CD4-positive, alpha-beta T cell treated with Interleukin-4 for 1 hour (primary cell): ENCODE data around the gene LDLRAD4.

Source experiments
- DNase-seq, 2 donors: peaks; one replicate each; pipeline ENCODE4 v3.0.0-alpha.2; 2020 to 2022

LDLRAD4 gene

DNA sequence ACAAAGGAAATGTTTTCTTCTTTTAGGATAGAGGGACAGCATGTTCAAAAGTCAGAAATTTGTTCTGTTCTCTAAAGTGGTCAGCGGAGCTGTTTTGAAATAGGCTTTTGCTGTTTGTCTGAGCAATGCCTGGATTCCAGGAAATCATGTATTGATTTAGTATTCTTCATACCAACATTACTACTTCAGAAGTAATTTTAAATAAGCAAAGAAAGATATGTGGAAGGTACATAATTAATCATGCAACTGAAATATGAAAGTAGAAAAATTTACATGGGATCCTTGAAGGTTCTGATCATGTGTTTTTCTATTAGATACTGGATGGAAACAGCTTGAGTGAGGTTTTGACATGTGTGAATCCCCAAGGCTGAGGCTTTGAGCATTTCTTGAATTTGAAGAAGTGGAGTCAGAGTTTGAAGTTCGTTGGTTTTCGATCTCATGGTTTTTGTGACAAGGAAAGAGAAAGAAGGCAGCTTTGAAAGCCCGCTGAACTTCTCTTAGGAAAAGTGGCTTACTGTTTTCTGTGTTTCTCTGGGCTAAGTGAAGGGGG, 220.0 kb downstream of the LDLRAD4 start:
- DNase-seq = no peak

DNA sequence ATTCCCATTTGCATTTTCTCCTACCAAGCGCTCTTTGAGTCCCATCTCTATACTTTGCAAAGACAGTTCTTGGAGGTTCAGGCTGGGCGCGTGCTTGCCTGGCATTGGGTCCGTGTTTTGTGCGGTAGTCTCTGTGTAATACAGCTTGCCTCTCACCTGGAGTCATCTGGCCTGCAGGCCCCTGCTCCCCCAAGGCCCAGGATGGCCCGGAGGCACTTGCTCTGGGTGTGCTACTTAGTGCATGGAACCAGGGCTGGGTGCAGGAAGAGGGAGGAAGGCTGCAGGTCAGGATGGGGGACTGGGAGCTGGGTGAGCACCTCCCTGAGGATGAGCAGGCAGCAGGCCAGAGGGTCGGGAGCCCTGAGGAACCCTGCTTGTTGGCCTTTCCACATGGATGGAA, 220.9 kb downstream of the LDLRAD4 start:
- no peak for DNase-seq

DNA sequence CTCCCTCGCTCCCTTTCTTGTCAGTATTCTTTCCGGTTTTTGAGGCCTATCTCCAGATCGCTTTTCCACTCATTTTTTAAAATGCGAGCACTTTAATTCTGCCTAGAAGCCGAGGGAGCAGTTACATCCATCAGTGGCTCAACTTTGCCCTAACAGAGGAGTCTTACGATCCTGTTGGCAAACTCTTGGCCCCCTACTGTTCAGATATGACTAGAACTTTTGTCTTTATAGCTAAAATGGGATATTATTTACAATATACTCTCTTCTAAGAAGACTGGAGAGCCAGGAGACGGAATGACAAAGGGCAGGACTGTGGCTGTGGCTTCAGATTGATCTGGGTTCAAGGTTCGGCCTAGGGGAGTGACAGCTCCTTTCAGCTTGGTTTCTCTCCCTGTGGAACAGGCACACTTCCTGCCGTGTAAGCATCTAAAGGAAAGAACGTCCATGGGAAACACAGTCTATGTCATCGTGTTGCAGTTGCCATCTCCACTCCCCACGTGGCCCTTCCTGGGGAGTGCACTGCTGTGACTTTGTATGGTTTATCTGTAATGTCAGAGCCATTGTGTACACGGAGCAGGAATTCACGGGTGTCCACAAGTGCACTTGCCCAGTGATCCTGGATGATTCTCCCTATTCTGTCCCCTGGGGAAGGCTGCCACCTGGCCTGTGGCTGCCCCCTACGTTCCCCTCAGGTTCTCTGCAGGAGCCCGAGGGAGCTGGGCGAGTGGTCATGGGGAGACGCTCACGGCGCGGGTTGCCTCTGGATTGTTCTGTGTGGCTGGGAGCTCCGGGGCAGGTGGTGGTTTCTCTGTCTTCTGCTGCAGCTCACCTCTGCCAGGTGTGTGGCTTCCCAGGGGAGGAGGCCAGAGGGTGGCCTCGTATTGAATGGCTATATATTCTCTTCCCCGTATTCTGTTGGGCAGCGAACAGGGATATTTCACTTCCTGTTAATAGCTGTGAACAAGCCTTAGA, 222.0 kb downstream of the LDLRAD4 start:
- DNase-seq = no peak

DNA sequence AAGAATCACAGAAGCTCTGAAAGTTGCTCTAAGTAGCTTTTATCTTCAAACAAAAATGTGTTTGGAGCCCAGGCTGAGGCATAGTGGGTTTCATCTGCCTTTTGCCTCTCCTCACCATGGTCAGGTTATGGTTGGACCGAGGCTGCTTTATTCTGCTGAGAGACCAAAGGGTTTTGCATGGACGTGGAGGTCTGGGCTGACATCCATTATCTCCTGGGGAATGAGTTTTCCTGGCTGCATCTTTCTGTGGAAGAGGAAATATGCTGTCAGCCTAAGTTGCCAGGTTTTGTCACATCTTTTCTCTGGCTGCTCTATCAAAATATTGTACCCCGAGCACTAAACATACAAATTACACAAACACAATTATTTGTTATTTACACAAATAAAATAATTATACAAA, 223.2 kb downstream of the LDLRAD4 start:
- DNase-seq = no peak

DNA sequence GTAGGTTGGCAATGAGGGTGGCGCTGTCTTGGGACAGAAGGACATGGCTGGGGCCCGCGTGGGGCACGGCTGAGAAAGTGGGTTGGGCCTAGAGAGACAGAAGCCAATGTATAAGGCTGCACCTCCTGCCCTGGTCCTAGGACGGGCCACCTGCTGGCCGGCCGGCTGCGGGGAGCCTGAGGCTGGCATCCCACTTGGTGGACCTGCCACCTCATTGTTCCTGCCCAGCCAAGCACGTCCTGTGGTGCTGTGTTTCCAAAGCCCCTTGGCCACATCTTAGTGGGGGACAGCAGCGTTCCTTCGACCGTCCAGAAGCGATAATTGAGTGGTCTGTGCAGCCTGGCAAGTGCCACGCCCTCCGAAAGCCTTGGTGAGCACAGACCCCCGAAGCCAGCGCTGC, 223.9 kb downstream of the LDLRAD4 start:
- no peak for DNase-seq

DNA sequence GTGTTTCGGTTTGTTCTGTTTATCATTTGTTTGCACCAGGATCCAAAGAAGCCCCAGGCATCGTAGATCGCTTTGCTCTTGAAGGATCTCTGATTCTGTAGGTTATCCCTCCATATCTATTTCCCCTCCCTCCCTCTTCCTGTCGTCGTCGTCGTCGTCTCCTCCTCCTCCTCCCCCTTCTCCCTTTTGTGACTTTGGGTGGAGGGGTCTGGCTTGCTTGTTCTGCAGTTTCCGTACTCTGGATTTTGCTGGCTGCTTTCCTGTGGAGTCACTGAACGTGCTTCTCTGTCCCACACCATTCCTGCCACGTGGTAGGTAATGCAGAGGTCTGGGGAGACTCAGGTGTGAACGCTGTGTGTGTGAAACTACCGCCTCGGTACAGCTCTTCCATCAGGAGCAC, 225.0 kb downstream of the LDLRAD4 start:
- no peak for DNase-seq

DNA sequence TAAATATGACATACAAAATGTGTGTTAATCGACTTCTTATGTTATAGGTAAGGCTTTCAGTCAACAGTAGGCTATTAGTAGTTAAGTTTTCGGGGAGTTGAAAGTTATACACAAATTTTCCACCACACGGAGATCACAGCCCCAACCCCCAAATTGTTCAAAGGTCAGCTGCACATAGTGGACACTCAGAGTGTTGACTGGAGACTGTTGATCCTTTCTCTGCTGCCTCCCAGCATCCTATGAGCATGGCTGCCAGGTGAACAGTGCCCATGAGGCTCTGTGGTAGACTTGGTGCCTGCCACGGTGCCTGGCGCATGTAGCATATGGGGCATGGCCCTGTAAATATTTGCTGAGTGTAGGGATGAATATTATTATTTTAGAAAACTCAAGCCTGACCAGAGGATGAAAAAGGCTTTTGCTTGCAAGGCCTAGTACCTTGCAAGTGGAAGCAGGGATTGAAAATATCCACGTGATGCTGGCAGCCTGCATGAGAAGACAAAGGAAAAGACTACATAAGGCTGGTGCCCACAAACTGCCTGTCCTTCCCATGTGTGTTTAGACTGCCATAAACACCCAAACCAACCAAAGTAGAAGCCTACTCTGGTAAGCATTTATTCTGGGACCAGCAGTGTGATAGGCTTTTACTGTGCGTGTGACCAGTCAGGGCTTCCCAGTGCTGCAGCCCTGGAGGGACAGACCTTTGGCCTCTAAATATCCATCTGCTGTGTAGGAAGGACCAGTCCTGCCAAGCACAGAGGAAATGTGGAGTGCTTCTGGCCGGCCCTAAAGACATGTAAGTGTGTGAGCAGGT, 226.1 kb downstream of the LDLRAD4 start:
- no peak for DNase-seq

DNA sequence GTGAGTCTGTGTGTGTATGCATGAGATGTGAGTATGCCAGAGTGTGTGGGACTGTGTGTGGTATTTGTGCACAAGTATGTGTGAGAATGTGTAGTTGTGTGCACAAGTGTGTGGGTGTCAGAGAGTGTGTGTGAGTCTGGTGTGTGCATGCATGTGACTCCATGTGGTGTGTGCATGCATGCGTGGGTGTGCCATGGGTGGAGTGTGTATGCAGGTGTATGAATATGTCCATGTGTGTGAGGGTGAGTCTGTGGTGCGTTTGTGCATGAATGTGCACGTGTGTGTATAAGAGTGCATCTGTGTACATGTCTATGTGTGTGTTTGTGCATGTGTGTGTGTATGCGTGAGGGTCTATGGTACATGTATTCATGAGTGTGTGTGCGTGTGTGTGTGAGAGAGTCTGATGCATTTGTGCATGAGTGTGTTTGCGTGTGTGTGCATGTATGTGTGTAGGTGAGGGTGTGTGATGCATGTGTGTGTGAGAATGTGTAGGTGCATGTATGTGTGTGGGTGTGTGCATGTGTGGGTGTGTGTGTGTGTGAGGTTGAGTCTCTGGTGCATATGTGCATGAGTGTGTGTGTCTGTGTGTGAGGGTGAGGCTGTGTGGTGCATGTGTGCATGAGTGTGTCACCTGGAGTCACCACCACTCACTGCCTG, 226.8 kb downstream of the LDLRAD4 start:
- no peak for DNase-seq

DNA sequence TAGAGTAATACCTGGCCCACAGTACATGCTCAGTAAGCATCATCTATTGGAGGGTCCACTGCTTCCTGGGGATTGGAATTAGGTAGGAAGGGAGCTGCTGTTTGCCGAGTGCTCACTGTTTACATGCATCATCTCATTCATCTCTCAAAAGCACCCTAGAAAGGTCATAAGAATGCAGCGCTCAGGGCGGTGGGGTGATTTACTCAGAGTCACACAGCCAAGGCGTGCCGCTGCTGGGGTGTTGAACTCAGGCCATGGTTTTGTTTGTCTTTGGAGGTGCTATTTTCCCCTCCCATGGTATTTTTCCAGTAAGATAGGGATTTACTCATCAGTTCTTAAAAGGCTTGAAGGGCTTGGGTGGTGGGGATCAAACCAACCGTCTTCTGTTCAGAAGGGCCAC, 227.5 kb downstream of the LDLRAD4 start:
- DNase-seq = no peak

DNA sequence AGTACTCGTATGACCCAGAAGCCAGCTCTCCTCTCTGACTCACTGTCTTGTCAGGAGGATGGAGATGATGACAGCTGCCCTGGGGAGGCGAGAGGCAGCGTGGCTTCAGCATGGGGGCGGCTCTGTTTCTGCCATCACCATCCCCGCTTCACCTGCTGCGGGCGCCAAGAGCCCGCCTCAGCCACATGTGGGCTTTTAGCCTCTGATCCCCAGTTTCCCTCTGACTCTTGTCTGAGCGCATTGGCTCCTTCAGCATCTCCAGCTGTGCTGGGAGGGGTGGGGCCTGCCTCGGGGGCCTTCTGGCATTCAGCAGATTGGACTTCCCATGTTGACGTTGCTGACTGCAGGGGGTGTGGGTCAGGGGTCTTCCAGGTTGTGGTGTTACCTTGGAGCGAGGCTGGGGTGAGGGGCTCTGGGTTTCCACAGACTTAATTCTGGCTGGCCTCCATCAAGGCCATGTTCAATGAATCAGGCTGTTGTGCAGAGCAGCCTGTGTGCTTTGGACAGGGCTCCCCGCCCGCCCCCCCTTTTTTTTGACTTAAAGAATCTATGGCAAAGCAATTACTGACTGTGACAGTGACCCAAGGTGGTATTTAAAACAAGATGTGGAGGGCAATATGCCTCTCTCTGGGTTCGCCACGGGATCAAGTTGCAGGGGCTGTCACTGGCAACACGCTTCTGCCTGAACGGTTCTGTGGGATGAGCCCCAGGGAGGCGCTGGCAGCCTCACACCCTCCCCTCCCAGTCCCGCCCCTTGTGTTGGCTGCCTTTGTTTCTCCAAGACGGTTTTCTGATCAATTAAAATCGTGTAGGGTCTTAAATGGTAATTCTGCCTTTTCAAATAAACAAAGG, 228.3 kb downstream of the LDLRAD4 start:
- DNase-seq = no peak

DNA sequence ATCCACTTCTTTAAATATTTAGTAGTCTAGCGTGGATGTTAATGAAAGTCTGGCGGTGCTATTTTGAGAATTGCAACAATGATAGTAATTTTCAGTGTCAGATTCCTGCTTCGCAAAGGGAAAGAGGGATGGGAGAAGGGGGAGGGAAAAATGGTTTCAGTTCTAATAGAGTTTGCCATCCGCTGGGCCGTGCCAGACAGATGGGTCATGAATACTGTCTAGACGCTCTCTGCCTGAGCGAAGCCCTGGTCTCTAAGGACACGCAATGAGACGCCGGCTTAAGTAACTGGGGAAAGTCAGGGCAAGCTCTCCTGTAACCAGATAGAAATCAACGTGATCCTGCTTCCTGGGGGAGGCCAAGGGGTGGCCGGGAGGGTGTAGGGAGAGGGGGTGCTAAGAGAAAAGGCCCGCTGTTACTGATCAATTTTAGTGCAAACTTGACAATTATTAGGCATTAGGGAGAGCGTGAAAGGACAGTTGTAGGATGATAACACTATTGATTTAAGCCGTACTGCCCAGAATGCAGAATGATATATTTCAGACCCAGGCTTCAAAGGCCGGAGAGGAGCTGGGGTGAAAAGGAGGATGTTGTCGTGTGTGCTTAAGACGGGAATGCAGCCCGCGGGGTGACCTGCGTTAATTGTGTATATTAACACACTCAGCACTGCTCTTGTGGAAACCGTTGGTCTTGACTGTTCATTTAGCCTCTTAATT, 229.2 kb downstream of the LDLRAD4 start:
- DNase-seq = no peak

DNA sequence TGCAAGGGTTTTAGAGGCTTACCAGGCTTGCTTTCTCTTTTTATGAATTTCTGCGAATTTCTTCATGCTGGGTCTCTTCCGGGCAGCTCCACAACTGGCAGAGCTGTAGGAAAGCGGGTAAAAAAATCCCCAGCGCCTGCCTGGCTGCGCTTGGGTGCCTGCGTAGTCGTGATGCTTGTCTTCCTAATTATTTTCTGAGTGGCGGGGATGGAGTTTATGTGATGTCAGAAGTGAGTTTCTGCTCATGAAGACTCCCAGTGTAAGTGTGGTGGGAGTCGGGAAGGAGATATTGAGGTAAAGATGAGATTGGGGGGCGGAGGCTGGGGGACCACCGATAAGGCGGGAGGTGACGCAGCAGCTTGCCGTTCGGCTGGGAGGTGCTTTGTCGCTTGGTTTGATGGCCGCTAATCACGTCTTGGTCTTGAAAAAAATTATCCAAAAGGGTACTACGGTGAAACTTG, 229.8 kb downstream of the LDLRAD4 start:
- no peak for DNase-seq

DNA sequence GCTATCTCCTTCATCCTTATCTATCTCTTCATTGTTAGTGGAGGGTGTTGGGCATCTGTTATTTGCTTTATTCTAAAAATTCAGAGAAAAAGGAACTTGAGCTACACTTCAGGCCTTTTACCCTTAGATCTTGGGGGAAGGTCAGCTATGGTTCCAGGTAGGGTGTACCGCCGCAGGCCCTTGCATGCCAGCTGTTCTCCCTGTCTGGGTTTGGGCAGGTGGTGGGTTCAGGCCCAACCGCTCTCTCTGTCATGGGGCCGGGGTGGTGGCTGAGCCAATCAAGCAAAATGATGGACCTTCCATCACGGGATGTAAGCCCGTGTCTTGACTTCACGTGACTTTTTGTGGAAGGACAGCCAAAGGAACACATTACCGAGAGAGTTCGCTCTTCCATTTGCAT, 231.1 kb downstream of the LDLRAD4 start:
- DNase-seq = no peak

DNA sequence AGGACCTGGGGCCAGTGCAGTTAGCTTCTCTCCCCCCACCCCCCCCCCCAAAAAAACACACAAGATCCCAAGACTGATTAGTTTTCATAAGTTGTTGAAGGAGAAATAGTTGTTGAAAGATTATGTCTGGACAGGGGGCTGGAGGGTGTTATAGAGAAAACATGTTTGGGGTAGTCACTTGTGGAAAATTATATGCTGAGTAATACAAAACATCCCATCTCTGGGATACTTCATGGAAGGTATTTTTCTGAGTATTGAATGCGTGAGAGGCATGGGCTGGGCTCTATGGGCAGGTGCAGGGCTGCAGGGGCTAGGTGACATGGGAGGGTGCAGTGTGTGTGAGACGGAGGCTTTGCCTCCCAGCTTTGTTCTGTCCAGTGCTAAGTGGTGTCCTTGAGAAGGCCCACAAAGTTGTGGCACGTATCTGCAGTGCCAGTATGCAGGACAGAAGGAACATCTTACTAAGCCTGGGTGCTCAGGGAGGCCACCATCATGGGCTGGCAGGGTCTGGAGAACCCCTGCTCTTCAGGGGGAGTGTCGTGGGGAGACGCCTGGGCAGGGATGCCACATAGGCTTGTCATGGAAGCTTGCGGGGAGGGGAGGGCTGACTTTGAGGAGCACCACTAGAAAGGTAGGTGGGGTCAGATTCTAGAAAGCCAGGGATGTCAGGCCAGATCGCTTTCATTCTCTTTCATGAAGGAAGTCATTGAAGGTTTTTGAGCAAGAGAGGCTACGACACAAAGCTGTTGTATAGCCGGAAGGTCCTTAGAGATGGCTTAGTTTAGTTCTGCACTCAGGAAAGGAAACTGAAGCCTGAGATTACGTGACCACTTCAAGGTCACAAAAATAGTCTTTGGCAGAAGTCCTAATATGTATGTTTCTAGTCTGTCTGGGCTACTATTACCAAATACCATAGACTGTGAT, 232.0 kb downstream of the LDLRAD4 start:
- no peak for DNase-seq

DNA sequence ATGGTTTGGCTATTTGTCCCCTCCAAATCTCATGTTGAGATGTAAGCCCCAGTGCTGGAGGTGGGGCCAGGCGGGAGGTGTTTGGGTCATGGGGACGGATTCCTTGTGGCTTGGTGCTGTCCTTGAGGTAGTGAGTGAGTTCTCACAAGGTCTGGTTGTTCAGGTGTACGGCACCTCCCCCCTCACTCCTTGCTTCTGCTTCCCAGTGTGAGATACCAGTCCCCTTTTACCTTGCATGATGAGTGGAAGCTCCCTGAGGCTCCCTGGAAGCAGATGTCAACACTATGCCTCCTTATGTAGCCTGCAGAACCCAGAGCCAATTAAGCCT, 232.6 kb downstream of the LDLRAD4 start:
- no peak for DNase-seq

DNA sequence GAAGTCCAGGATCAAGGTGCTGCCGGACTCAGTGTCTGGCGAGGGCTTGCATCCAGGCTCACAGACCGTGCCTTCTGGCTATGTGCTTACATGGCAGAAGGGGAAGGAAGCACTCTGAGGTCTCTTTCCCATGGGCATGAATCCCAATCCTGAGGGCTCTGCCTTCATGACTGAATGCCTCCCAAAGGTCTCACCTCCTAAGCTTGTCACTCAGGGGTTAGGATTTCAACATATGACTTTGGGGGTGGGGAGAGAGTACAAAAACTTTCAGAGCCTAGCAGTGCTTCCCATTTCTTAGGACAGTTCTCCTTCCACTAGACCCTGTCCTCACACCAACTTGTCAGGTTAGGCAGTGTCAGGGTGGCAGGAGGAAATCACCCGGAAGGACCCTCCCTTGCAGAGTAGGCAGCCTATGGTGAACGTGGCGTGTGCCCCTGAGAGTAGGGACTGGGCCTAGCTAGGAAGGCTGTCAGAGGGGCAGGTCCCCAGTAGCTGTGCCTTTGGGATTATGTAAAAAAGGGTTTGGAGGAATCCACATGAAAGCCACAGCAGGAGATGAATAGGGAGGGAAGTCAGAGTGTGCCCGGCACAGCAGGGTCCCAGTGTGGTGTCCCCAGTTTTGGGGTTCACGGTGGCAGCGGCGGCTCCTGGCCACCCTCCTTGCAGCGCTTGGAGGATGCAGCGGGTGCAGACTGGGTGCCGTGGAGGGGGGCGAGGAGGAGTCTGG, 233.3 kb downstream of the LDLRAD4 start:
- no peak for DNase-seq

DNA sequence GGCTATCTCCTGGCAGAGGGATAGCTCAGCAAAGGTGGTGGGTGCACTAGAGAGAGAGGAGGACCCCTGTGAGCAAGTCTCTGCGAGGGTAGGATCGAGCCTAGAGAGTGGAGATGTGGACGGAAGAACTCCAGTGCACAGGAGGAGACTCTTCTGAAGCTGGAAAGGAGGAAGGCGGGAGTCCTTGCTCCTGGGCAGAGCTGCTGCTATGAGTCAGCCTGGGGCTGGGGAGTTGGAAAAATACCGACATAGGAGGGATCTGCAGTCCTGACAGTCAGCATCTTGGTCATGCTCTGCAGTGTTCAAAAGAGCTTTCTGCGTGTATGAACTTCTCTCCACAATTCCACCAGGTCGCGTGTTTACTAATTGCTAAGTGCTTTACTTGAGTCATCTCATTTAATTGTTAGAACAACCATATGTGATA, 233.8 kb downstream of the LDLRAD4 start:
- DNase-seq = no peak

DNA sequence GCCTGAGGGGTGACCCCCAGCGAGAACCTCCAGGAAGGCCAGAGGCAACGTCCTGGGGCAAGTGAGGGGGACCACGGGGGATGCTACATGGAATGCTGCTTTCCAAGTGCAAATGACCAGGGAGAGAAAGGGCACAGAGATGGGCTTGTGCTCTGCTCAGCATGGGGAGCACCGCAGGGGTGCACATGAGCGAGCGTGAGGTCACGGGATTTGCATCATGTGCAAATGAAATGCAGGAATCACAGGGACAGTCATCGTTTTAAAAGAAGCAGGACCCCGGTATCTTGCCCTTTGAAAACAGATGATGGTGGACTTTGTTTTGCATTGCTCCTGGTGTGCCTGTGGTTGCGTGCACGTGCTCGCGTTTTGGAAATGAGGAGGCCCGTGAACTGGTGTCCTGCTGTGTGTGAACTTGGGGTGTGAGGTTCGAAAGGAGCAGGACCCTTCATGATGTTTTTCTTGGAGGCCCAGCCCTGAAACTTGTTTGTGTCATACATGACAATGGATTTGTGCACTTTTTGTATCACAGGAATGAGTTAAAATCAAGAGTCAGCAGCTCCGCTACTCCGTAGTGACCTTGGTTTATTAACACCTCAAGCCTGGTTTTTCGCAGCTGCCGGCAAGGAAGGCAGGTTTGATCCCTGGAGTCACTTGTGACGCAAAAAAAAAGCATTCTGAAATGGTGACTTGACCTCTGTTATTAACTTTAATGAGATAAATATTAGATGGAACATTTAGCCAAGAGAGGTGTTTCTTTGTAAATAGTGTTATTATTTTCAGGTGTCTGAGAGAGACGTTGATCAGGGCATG, 234.5 kb downstream of the LDLRAD4 start:
- no peak for DNase-seq

DNA sequence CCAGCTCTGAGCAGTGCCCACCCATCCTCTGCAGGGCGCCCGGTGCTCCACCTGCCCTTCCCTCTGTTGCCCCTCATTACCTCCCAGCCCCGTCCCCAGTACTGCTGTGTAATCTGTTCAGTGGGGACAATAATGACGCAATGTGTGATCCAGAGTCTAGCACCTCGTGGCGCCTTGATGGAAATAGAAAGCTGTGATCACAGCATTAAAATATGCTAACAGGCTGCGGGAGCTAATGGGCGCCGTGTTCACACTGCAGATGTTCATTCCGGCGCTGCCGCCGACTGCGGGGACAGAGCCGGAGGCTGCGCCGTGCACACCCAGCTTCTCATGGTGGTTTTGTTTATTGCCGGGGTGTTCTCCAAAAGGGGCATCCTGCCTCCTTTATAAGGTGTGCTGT, 235.2 kb downstream of the LDLRAD4 start:
- DNase-seq = no peak
